K562 (cell line): Measurements from ENCODE around the gene PIP5K1B. TPM values are rescaled to one million over a fixed set of nuclear protein-coding genes. Genes with fewer than 3 reads are reported as not detected.

Source experiments
- ATAC-seq: fragments of 200-7000 bp; cut with Tn5 transposase; 3 replicates; pipeline ENCODE4 v1.9.1; 2020; ENCODE audit warnings: moderate library complexity
- BruUV-seq: library from RNA; stranded (reverse); fragments of 400-500 nt; replicated peaks from 2 replicates; lab custom pipeline; 2021; lab: Mats Ljungman, UMichigan
- CTCF ChIA-PET: fragments of 300-600 bp; formaldehyde crosslinking; extraction: SDS; loops from one replicate; lab custom pipeline; 2021; ENCODE audit warnings: low intra/inter-chr PET ratio; lab: Yijun Ruan, JAX
- POLR2A ChIA-PET: fragments of 300-600, 350-650 bp; sonication (Branson Sonifier 250); formaldehyde crosslinking; extraction: SDS; loops from one replicate; lab custom pipeline; 2021; ENCODE audit warnings: antibody characterized with exemption, inconsistent platforms; lab: Yijun Ruan, JAX
- DNase-seq, 4 experiments: peaks; one replicate each; pipeline versions ENCODE4 v3.0.0 to v3.0.0-alpha.2; 2011 to 2018; ENCODE audit warnings: low spot score in 3 of 4, mixed read lengths in 3 of 4; ENCODE audit errors: extremely low read depth in 1 of 4
- FAIRE-seq: peaks from 2 replicates; lab custom pipeline; 2011; peaks lifted over from hg19 to GRCh38; lab: Jason Lieb, UNC
- H2AFZ ChIP-seq: 2 replicates; pipeline ENCODE4 v1.6.0; 2011; ENCODE audit warnings: low read depth, low read length, control low read depth, inconsistent platforms
- H3K27ac ChIP-seq: fragments of 200-600 bp; 3 replicates; pipeline ENCODE4 v1.8.0; 2011; ENCODE audit warnings: low read depth, mild to moderate bottlenecking, control low read depth, inconsistent platforms, low read length, moderate library complexity, mixed read lengths; ENCODE audit errors: extremely low read depth
- H3K27me3 ChIP-seq, 2 experiments: fragments of 300-600 bp in 1 of 2; 2 replicates in 1 of 2; 3 replicates in 1 of 2; pipeline versions ENCODE4 v1.6.0 to v1.8.0; 2011; ENCODE audit warnings: inconsistent platforms in 2 of 2, low read length in 2 of 2, mild to moderate bottlenecking in 1 of 2, mixed read lengths in 1 of 2, moderate library complexity in 1 of 2; ENCODE audit not compliant: control insufficient read depth in 2 of 2, insufficient read depth in 2 of 2
- H3K36me3 ChIP-seq: fragments of 300-600 bp; 3 replicates; pipeline ENCODE4 v1.8.0; 2011; ENCODE audit warnings: mild to moderate bottlenecking, low read length, inconsistent platforms; ENCODE audit not compliant: control insufficient read depth, insufficient read depth
- H3K4me1 ChIP-seq, 2 experiments: fragments of 200-600 bp in 1 of 2; replicated peaks in 1 of 2; 2 replicates in 1 of 2; 3 replicates in 1 of 2; pipeline versions ENCODE4 v1.5.1 to v1.8.0; 2011; ENCODE audit warnings: inconsistent platforms in 2 of 2, low read length in 2 of 2, mild to moderate bottlenecking in 1 of 2, mixed read lengths in 1 of 2, moderate library complexity in 1 of 2; ENCODE audit not compliant: control insufficient read depth in 2 of 2, insufficient read depth in 2 of 2
- H3K4me2 ChIP-seq: 2 replicates; pipeline ENCODE4 v1.6.1; 2011; ENCODE audit warnings: low read length, control low read depth, inconsistent platforms, mixed read lengths; ENCODE audit not compliant: insufficient read depth
- H3K4me3 ChIP-seq: fragments of 200-600 bp; sonication (generic), shearing (Covaris generic); 2 replicates; pipeline ENCODE4 v1.5.1; 2016; ENCODE audit warnings: control low read depth, inconsistent platforms
- H3K79me2 ChIP-seq: fragments of 200-600 bp; 3 replicates; pipeline ENCODE4 v1.8.0; 2011; ENCODE audit warnings: low read length, inconsistent platforms; ENCODE audit not compliant: control insufficient read depth, insufficient read depth
- H3K9ac ChIP-seq, 2 experiments: 2 replicates each; pipeline versions ENCODE4 v1.6.0 to v1.6.1; 2011; ENCODE audit warnings: low read depth in 2 of 2, low read length in 2 of 2, control low read depth in 1 of 2, inconsistent platforms in 1 of 2, mild to moderate bottlenecking in 1 of 2, mixed read lengths in 1 of 2; ENCODE audit not compliant: insufficient read depth in 1 of 2
- H3K9me1 ChIP-seq: one replicate; pipeline ENCODE4 v1.6.0; 2011; ENCODE audit warnings: inconsistent platforms, mild to moderate bottlenecking, low read length, moderate library complexity; ENCODE audit not compliant: control insufficient read depth, insufficient read depth
- H3K9me3 ChIP-seq: replicated peaks from 2 replicates; pipeline ENCODE4 v1.5.1; 2011; ENCODE audit warnings: low read depth, low read length, inconsistent platforms; ENCODE audit not compliant: control insufficient read depth, insufficient read depth
- H4K20me1 ChIP-seq: replicated peaks from 2 replicates; pipeline ENCODE4 v1.6.1; 2011; ENCODE audit warnings: low read length, inconsistent platforms, mixed read lengths; ENCODE audit not compliant: control insufficient read depth, insufficient read depth
- ADNP ChIP-seq: fragments of 200-800 bp; sonication (Bioruptor generic); IDR thresholded peaks from 2 replicates; pipeline ENCODE4 v1.6.1; 2016; ENCODE audit warnings: missing genetic modification characterization, missing compliant biosample characterization
- ARNT ChIP-seq, 2 experiments: fragments of 450-650 bp; IDR thresholded peaks; 2 replicates each; pipeline ENCODE4 v1.6.1; 2016; ENCODE audit warnings: mild to moderate bottlenecking in 1 of 2
- ASH1L ChIP-seq: fragments of 450-650 bp; IDR thresholded peaks from 2 replicates; pipeline ENCODE4 v1.6.1; 2018; ENCODE audit warnings: borderline replicate concordance, mild to moderate bottlenecking, low read depth; ENCODE audit not compliant: partially characterized antibody
- CHD7 ChIP-seq: fragments of 200-600 bp; sonication (generic); IDR thresholded peaks from one replicate; pipeline ENCODE4 v1.6.1; 2012; ENCODE audit warnings: mild to moderate bottlenecking, low read depth, low read length, inconsistent platforms
- GTF2E2 ChIP-seq: fragments of 200-800 bp; sonication (Bioruptor generic); IDR thresholded peaks from 2 replicates; pipeline ENCODE4 v1.6.1; 2016; ENCODE audit warnings: missing genetic modification characterization, missing compliant biosample characterization
- LCOR ChIP-seq: sonication (generic); formaldehyde crosslinking; IDR thresholded peaks from 2 replicates; pipeline ENCODE4 v1.8.0; 2022; ENCODE audit warnings: mild to moderate bottlenecking, missing genetic modification reagents
- NONO ChIP-seq, 2 experiments: fragments of 200-400 bp in 1 of 2; fragments of 450-650 bp in 1 of 2; formaldehyde crosslinking in 1 of 2; IDR thresholded peaks; 2 replicates each; pipeline ENCODE4 v1.6.1; 2017; ENCODE audit warnings: low read depth in 2 of 2, mild to moderate bottlenecking in 2 of 2, moderate library complexity in 2 of 2, low read length in 1 of 2
- RAD21 ChIP-seq, 2 experiments: fragments of 250-450 bp in 1 of 2; fragments of 450-650 bp in 1 of 2; sonication (Bioruptor Pico) in 1 of 2; formaldehyde crosslinking in 1 of 2; IDR thresholded peaks in 1 of 2; conservative IDR thresholded peaks in 1 of 2; 2 replicates each; pipeline versions ENCODE4 v1.4.0 to v1.8.0; 2020 to 2022; ENCODE audit warnings: mild to moderate bottlenecking in 2 of 2, moderate library complexity in 1 of 2
- SPI1 ChIP-seq: IDR thresholded peaks from 2 replicates; pipeline ENCODE4 v1.6.1; 2011; ENCODE audit warnings: low read depth, low read length, control low read depth, borderline replicate concordance
- TAF7 ChIP-seq: fragments of 450-650 bp; IDR thresholded peaks from 2 replicates; pipeline ENCODE4 v1.6.1; 2016; ENCODE audit warnings: missing genetic modification characterization, missing compliant biosample characterization
- TFAM ChIP-seq: fragments of 250-450 bp; sonication (Bioruptor Pico); conservative IDR thresholded peaks from 2 replicates; pipeline ENCODE4 v1.5.0; 2021; ENCODE audit warnings: mild to moderate bottlenecking, moderate library complexity
- ZBTB8A ChIP-seq: fragments of 450-650 bp; IDR thresholded peaks from 2 replicates; pipeline ENCODE4 v1.6.1; 2018; ENCODE audit warnings: mild to moderate bottlenecking, moderate library complexity; ENCODE audit not compliant: partially characterized antibody
- ZNF232 ChIP-seq: sonication (generic); formaldehyde crosslinking; IDR thresholded peaks from 2 replicates; pipeline ENCODE4 v1.8.0; 2022; ENCODE audit warnings: mild to moderate bottlenecking, missing genetic modification reagents
- WGBS: fragments of 100-300 bp; shearing (Covaris generic); methylation state at CpG from one replicate; pipeline ENCODE4 v1.1.6; 2016; ENCODE audit warnings: low coverage, mixed read lengths; ENCODE audit not compliant: insufficient coverage; ENCODE audit errors: missing lambda C conversion rate; 5-methylcytosine and 5-hydroxymethylcytosine counted together
- in situ Hi-C: fragments of 300-500 bp; cut with MboI; formaldehyde crosslinking; loops from 4 replicates; pipeline ENCODE4 v1.15.0; 2018; ENCODE audit warnings: inconsistent platforms, mixed read lengths
- intact Hi-C: fragments of 100-400 bp; cut with micrococcal nuclease; formaldehyde crosslinking; loops from 2 replicates; pipeline ENCODE4 v1.14.2; 2022
- polyA plus RNA-seq, 8 experiments: library from polyadenylated mRNA; depleted of rRNA in 4 of 8; stranded (reverse) in 5 of 8; unstranded in 3 of 8; fragments of >200 nt; fragmentation: Nextera tagmentation in 2 of 8; fragmentation: Illumina TruSeq in 1 of 8; extraction: Ambion mirVana in 2 of 8; extraction: Trizol in 1 of 8; gene quantifications; 2 replicates each; pipeline versions ENCODE4 v1.2.1 to v1.2.3, GENCODE V29; 2011 to 2014; ENCODE audit warnings: inconsistent platforms in 1 of 8, missing spikeins in 1 of 8
- total RNA-seq, 7 experiments: library from RNA; depleted of rRNA in 6 of 7; stranded (reverse); fragments of >200 nt in 6 of 7; fragmentation: Illumina TruSeq in 2 of 7; extraction: Trizol in 2 of 7; gene quantifications; 2 replicates each; pipeline versions ENCODE4 v1.2.1 to v1.2.3, GENCODE V29; 2011 to 2021; ENCODE audit warnings: low replicate concordance in 1 of 7

Gene PIP5K1B
- total and polyA plus RNA-seq, 9 of the 15 experiments (the other 6 are each of a cell fraction or from before 2014, with no cell fraction given) = 3.1 to 12.9 (median 7.4) TPM

GRCh38 chr9:68733021-68733405 is 28.0 kb downstream of the PIP5K1B start:
- Histone ChIP-seq H3K9me1 (no peaks in the 10 kb centered on the region), H3K4me3 (no peak overlapping the region), H3K4me1 (peaks cover 0 to 5% of the 10 kb centered on the region in 2 experiments; a peak in 2 of 5 replicates), H4K20me1 (no peaks in the 10 kb centered on the region), H3K9me3 (no peaks in the 10 kb centered on the region), H2AFZ (no peak overlapping the region), H3K36me3 (no peaks in the 10 kb centered on the region), H3K27ac (no peak overlapping the region), H3K4me2 (no peak overlapping the region), H3K79me2 (peaks cover 8% of the 10 kb centered on the region; the same call in 2 of the 3 replicates), H3K9ac (no peak overlapping the region), H3K27me3 (no peaks in the 10 kb centered on the region)
- 75% methylated on average over 5 of the region's 5 CpGs for WGBS
- ATAC-seq (no peak), DNase-seq (no peak), FAIRE-seq (no peak)
- intact Hi-C loops = no loop called here
- in situ Hi-C loops = no loop called here
- BruUV-seq = no TSS peak
- ChIA-PET POLR2A (interaction anchor here (0.9 kb wide), 1 partner anchor 12 kb away, joined by 3 read pairs; no protein-coding TSS in a partner anchor), CTCF (no interaction called here)
- TF ChIP-seq CHD7 (no peak), ZBTB8A (no peak), ZNF232 (no peak), SPI1 (no peak), NONO (IDR thresholded peaks at IDR 0.05; ENCODE audit: low read depth in 2 of 2, low read length in 1 of 2) (no peak), RAD21 (CRISPR knock-in tag; conservative IDR thresholded peaks at IDR 0.05 in 1 of 2, IDR thresholded peaks at IDR 0.05 in 1 of 2) (no peak), ASH1L (no peak), TAF7 (tag) (no peak), GTF2E2 (tag) (no peak), LCOR (CRISPR knock-in tag) (no peak), TFAM (CRISPR knock-in tag) (no peak), ADNP (tag) (no peak), ARNT (IDR thresholded peaks at IDR 0.05) (no peak)
